Neuronal stem cell (in vitro differentiated cells): Measurements from ENCODE around the gene ICOS.

Experiments
- DNase-seq: peaks from one replicate; pipeline ENCODE4 v3.0.0-alpha.2; 2013; ENCODE audit warnings: low spot score
- H2AFZ ChIP-seq: one replicate; pipeline ENCODE4 v1.6.1; 2013; ENCODE audit warnings: mild to moderate bottlenecking, low read length, inconsistent platforms
- H2AK5ac ChIP-seq: 2 replicates; pipeline ENCODE4 v1.6.1; 2013; ENCODE audit warnings: low read depth, mild to moderate bottlenecking, inconsistent platforms, low read length, moderate library complexity, mixed read lengths
- H2BK120ac ChIP-seq: 2 replicates; pipeline ENCODE4 v1.6.1; 2013; ENCODE audit warnings: low read depth, mild to moderate bottlenecking, inconsistent platforms, low read length, moderate library complexity, mixed read lengths
- H2BK12ac ChIP-seq: one replicate; pipeline ENCODE4 v1.6.1; 2013; ENCODE audit warnings: low read length, inconsistent platforms
- H2BK15ac ChIP-seq: 2 replicates; pipeline ENCODE4 v1.6.1; 2013; ENCODE audit warnings: mild to moderate bottlenecking, low read length, inconsistent platforms, mixed read lengths
- H2BK5ac ChIP-seq: one replicate; pipeline ENCODE4 v1.6.1; 2013; ENCODE audit warnings: inconsistent platforms, mild to moderate bottlenecking, low read length, moderate library complexity
- H3K14ac ChIP-seq: one replicate; pipeline ENCODE4 v1.6.1; 2013; ENCODE audit warnings: low read length, inconsistent platforms
- H3K18ac ChIP-seq: 2 replicates; pipeline ENCODE4 v1.6.1; 2013; ENCODE audit warnings: low read length, inconsistent platforms
- H3K23ac ChIP-seq: 2 replicates; pipeline ENCODE4 v1.6.1; 2013; ENCODE audit warnings: low read depth, mild to moderate bottlenecking, mixed read lengths, low read length, inconsistent platforms; ENCODE audit not compliant: poor library complexity
- H3K27ac ChIP-seq: replicated peaks from 3 replicates; pipeline ENCODE4 v1.5.1; 2013; ENCODE audit warnings: low read length, inconsistent platforms
- H3K27me3 ChIP-seq, 3 experiments: 2 replicates each; pipeline ENCODE4 v1.6.1; 2013; ENCODE audit warnings: low read length in 3 of 3, mild to moderate bottlenecking in 2 of 3, inconsistent platforms in 1 of 3, low read depth in 1 of 3, mixed read lengths in 1 of 3, moderate library complexity in 1 of 3; ENCODE audit not compliant: control insufficient read depth in 3 of 3, insufficient read depth in 3 of 3
- H3K36me3 ChIP-seq, 2 donors: replicated peaks in 1 of 2; 2 replicates each; pipeline ENCODE4 v1.6.1; 2013; ENCODE audit warnings: low read length in 2 of 2; ENCODE audit not compliant: control insufficient read depth in 2 of 2, insufficient read depth in 2 of 2
- H3K4ac ChIP-seq: 2 replicates; pipeline ENCODE4 v1.6.1; 2013; ENCODE audit warnings: inconsistent platforms, mild to moderate bottlenecking, low read length, moderate library complexity
- H3K4me1 ChIP-seq, 2 donors: 1 replicate in 1 of 2; 2 replicates in 1 of 2; pipeline ENCODE4 v1.6.1; 2013; ENCODE audit warnings: low read length in 2 of 2, low read depth in 1 of 2; ENCODE audit not compliant: control insufficient read depth in 2 of 2, insufficient read depth in 1 of 2
- H3K4me2 ChIP-seq: one replicate; pipeline ENCODE4 v1.6.1; 2013; ENCODE audit warnings: mild to moderate bottlenecking, low read length, inconsistent platforms; ENCODE audit not compliant: insufficient read depth, poor library complexity, severe bottlenecking
- H3K4me3 ChIP-seq, 2 donors: 2 replicates each; pipeline ENCODE4 v1.5.1; 2013; ENCODE audit warnings: low read length in 2 of 2, mild to moderate bottlenecking in 2 of 2, inconsistent platforms in 1 of 2, moderate library complexity in 1 of 2
- H3K79me1 ChIP-seq: one replicate; pipeline ENCODE4 v1.6.1; 2013; ENCODE audit warnings: low read depth, mild to moderate bottlenecking, inconsistent platforms, low read length, moderate library complexity
- H3K9ac ChIP-seq: one replicate; pipeline ENCODE4 v1.6.1; 2013; ENCODE audit warnings: mild to moderate bottlenecking, low read depth, low read length, inconsistent platforms; ENCODE audit not compliant: poor library complexity
- H3K9me3 ChIP-seq, 2 donors: replicated peaks in 1 of 2; 2 replicates each; pipeline versions ENCODE3 to v1.6.1; 2013; ENCODE audit warnings: low read length in 2 of 2, mild to moderate bottlenecking in 2 of 2, inconsistent platforms in 1 of 2, low read depth in 1 of 2, mixed read lengths in 1 of 2, moderate library complexity in 1 of 2; ENCODE audit not compliant: control insufficient read depth in 2 of 2, insufficient read depth in 1 of 2
- H4K8ac ChIP-seq: one replicate; pipeline ENCODE4 v1.6.1; 2013; ENCODE audit warnings: low read depth, mild to moderate bottlenecking, inconsistent platforms, low read length, moderate library complexity
- H4K91ac ChIP-seq: one replicate; pipeline ENCODE4 v1.6.1; 2013; ENCODE audit warnings: low read length, low read depth, mild to moderate bottlenecking, inconsistent platforms; ENCODE audit not compliant: poor library complexity
- WGBS, 2 donors: extraction: QIAGEN DNeasy Blood & Tissue Kit; methylation state at CpG; one replicate each; pipeline ENCODE4 v1.1.7; 2013; ENCODE audit warnings: missing lambda C conversion rate in 2 of 2, mixed read lengths in 1 of 2; ENCODE audit not compliant: insufficient read length in 2 of 2, insufficient replicate concordance in 1 of 2; ENCODE audit errors: extremely low coverage in 2 of 2; 5-methylcytosine and 5-hydroxymethylcytosine counted together

Gene ICOS

GRCh38 chr2:203900253-203900652 lies 36.3 kb upstream of the ICOS start:
- no peak overlapping the region for H3K23ac ChIP-seq
- no peak overlapping the region for H3K14ac ChIP-seq
- H3K9me3 ChIP-seq, result peaks cover 3 to 5% of the 10 kb centered on the region in 2 donors
- H2BK15ac ChIP-seq, result no peak overlapping the region
- H3K4me2 ChIP-seq, result no peak overlapping the region
- peaks cover 0 to 5% (median 0%) of the 10 kb centered on the region in 3 experiments for H3K27me3 ChIP-seq
- no peak overlapping the region for H2AFZ ChIP-seq
- H3K18ac ChIP-seq, result no peak overlapping the region
- H2BK120ac ChIP-seq, result no peak overlapping the region
- no peak overlapping the region for H4K91ac ChIP-seq
- no peak overlapping the region for H4K8ac ChIP-seq
- H2AK5ac ChIP-seq, result no peak overlapping the region
- H3K79me1 ChIP-seq, result no peaks in the 10 kb centered on the region
- WGBS, 2 donors, result no CpG with 5 or more reads among the region's 2 CpGs
- H3K36me3 ChIP-seq, result no peaks in the 10 kb centered on the region
- no peaks in the 10 kb centered on the region for H3K4me1 ChIP-seq
- no peak overlapping the region for H3K4me3 ChIP-seq
- no peak for DNase-seq
- H2BK5ac ChIP-seq, result no peak overlapping the region
- H3K4ac ChIP-seq, result no peak overlapping the region
- H2BK12ac ChIP-seq, result no peak overlapping the region
- no peak overlapping the region for H3K9ac ChIP-seq
- H3K27ac ChIP-seq, result no peak overlapping the region

- Histone ChIP-seq H3K18ac (no peak overlapping the region), H2AK5ac (no peak overlapping the region), H3K4ac (no peak overlapping the region), H3K23ac (no peak overlapping the region), H3K14ac (no peak overlapping the region), H2BK120ac (no peak overlapping the region), H2BK12ac (no peak overlapping the region), H3K4me2 (no peak overlapping the region), H3K9ac (no peak overlapping the region), H2BK15ac (no peak overlapping the region), H4K91ac (no peak overlapping the region), H3K4me1 (no peaks in the 10 kb centered on the region), H3K79me1 (no peaks in the 10 kb centered on the region), H2BK5ac (no peak overlapping the region), H3K27ac (no peak overlapping the region), H3K27me3 (no peaks in the 10 kb centered on the region), H3K36me3 (no peaks in the 10 kb centered on the region), H3K9me3 (peaks cover 3 to 5% of the 10 kb centered on the region in 2 donors), H2AFZ (no peak overlapping the region), H4K8ac (no peak overlapping the region), H3K4me3 (no peak overlapping the region)
- WGBS, 2 donors, result no CpG with 5 or more reads among the region's 4 CpGs
- no peak for DNase-seq
Measured at GRCh38 chr2:203904022-203904421, 32.5 kb upstream of the ICOS start.

DNA sequence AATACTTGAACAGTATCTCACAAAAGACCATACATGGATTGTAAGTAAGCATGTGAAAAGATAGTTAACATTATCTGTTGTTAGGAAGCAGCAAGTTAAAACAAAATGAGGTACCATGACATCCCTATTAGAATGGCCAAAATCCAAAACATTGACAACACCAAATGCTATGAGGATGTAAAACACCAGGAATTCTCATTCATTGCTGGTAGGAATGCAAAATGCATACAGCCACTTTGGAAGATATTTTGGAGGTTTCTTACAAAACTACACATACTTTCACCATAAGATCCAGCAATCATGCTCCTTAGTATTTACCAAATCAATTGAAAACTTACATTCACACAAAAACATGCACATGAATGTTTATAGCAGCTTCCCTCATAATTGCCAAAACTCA lies 30.9 kb upstream of the ICOS start:
- H3K18ac ChIP-seq, result no peak overlapping the region
- H3K27me3 ChIP-seq, result no peaks in the 10 kb centered on the region
- H2BK12ac ChIP-seq, result no peak overlapping the region
- H3K9ac ChIP-seq, result no peak overlapping the region
- no peak overlapping the region for H4K91ac ChIP-seq
- H3K4me2 ChIP-seq, result no peak overlapping the region
- no peak overlapping the region for H2BK15ac ChIP-seq
- no peak overlapping the region for H2BK5ac ChIP-seq
- no peaks in the 10 kb centered on the region for H3K4me1 ChIP-seq
- no peak overlapping the region for H3K14ac ChIP-seq
- H2AFZ ChIP-seq, result no peak overlapping the region
- H3K4me3 ChIP-seq, result no peak overlapping the region
- H2BK120ac ChIP-seq, result no peak overlapping the region
- no peak overlapping the region for H4K8ac ChIP-seq
- H3K79me1 ChIP-seq, result no peaks in the 10 kb centered on the region
- DNase-seq, result no peak
- no peak overlapping the region for H3K27ac ChIP-seq
- peaks cover 3 to 5% of the 10 kb centered on the region in 2 donors for H3K9me3 ChIP-seq
- H2AK5ac ChIP-seq, result no peak overlapping the region
- no peak overlapping the region for H3K23ac ChIP-seq
- no peak overlapping the region for H3K4ac ChIP-seq
- no peaks in the 10 kb centered on the region for H3K36me3 ChIP-seq

DNA sequence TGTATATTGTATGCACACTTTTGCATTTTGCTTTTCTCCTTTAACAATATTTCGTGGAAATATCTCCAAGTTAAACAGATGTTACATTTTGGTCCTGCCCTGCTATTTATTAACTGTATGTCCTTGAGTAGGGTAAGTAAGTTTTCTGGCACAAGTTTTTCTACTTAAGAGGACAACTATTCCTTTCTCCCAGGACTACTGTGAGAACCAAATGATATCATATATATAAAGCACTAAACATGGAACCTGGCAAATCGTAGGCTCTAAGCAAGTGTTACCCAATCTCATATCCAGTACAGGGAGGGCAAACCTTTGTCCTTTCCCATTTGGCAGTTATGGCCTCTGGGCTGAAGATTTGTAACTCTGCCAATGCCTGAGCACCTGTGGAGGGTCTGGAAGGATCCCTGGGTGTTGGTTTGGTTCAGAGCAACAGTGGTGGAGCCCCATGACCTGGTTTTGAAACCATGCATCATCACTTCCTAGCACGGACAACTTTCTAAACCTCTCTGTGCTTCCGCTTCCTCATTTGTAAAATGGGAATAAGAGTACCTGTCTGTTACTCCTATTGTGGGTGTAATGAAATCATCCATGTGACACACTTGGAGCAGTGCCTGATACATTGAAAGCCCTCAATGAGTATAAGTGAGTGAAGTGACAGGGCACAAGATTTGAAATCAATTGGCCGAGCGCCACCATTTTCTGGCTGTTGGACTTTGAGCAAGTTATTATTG lies 28.3 kb upstream of the ICOS start:
- Histone ChIP-seq H3K36me3 (no peaks in the 10 kb centered on the region), H3K27me3 (no peaks in the 10 kb centered on the region), H2BK12ac (no peak overlapping the region), H3K18ac (no peak overlapping the region), H2AK5ac (no peak overlapping the region), H4K91ac (no peak overlapping the region), H3K14ac (no peak overlapping the region), H2BK15ac (no peak overlapping the region), H3K9me3 (no peaks in the 10 kb centered on the region), H3K4ac (no peak overlapping the region), H2BK5ac (no peak overlapping the region), H2BK120ac (no peak overlapping the region), H3K79me1 (no peaks in the 10 kb centered on the region), H3K23ac (no peak overlapping the region), H3K4me1 (no peaks in the 10 kb centered on the region), H3K27ac (no peak overlapping the region), H4K8ac (no peak overlapping the region), H3K9ac (no peak overlapping the region), H2AFZ (no peak overlapping the region), H3K4me3 (no peak overlapping the region), H3K4me2 (no peak overlapping the region)
- DNase-seq, result no peak
- WGBS, 2 donors, result no CpG with 5 or more reads among the region's 6 CpGs
